ENCODE results near the gene KCNIP1. TPM values are rescaled to one million over a fixed set of nuclear protein-coding genes. Genes with fewer than 3 reads are reported as not detected.

The KCNIP1 gene
- total and polyA plus RNA-seq, 2 of the 13 experiments (the other 11 are each of a cell fraction or from before 2014, with no cell fraction given), result not detected

GRCh38 chr5:170589643-170590042 lies 85.8 kb downstream of the KCNIP1 start:
- Histone ChIP-seq H3K36me3 (replicated peaks in 1 of 2; ENCODE audit: control insufficient read depth in 1 of 2, insufficient read depth in 2 of 2, low read length in 2 of 2) (no peaks in the 10 kb centered on the region), H3K9ac (ENCODE audit: insufficient read depth, low read depth, low read length) (no peak overlapping the region), H3K79me2 (ENCODE audit: insufficient read depth, low read length) (no peaks in the 10 kb centered on the region), H4K20me1 (ENCODE audit: insufficient read depth, low read length) (no peaks in the 10 kb centered on the region), H3K4me2 (ENCODE audit: low read depth, low read length) (no peak overlapping the region), H3K27ac (ENCODE audit: extremely low read length, insufficient read depth, low read length) (no peak overlapping the region), H2AFZ (ENCODE audit: low read length) (no peak overlapping the region), H3K9me3 (ENCODE audit: low read length) (no peaks in the 10 kb centered on the region), H3K27me3 (ENCODE audit: control insufficient read depth in 1 of 2, insufficient read depth in 2 of 2, low read length in 2 of 2) (0 out of 5 replicates have a peak, but pooled peaks cover 0 to 2% of the 10 kb centered on the region in 2 experiments), H3K4me3 (replicated peaks in 1 of 3; ENCODE audit: insufficient read depth in 1 of 3, low read depth in 2 of 3, low read length in 3 of 3) (no peak overlapping the region), H3K4me1 (ENCODE audit: insufficient read depth, low read length) (no peaks in the 10 kb centered on the region)
- POLR2A ChIA-PET, result no interaction called here
- in situ Hi-C loops (cut with HindIII; ENCODE audit: extremely low pct_ligation_motif_present, low pct_unique_long_range_greater_than_20kb), result no loop called here
- DNase-seq (ENCODE audit: low spot score) (no peak), ATAC-seq (no peak), FAIRE-seq (no peak)
- TF ChIP-seq ZNF326 (CRISPR knock-in tag; IDR thresholded peaks at IDR 0.05; ENCODE audit: borderline replicate concordance) (no peak), ZNF513 (CRISPR knock-in tag; conservative IDR thresholded peaks at IDR 0.05) (no peak)
- WGBS (ENCODE audit: low lambda C conversion rate), result 57% methylated on average over 6 of the region's 6 CpGs
- no TSS peak for BruUV-seq (replicated peaks)
- CTCF ChIA-PET (ENCODE audit: low intra/inter-chr PET ratio, low total read pairs), result no interaction called here
- intact Hi-C loops (cut with micrococcal nuclease; ENCODE audit: unreplicated experiment), result no loop called here

- intact Hi-C loops (cut with micrococcal nuclease; ENCODE audit: unreplicated experiment) (no loop called here), in situ Hi-C loops (cut with HindIII; ENCODE audit: extremely low pct_ligation_motif_present, low pct_unique_long_range_greater_than_20kb) (no loop called here)
- Histone ChIP-seq H3K36me3 (replicated peaks in 1 of 2; ENCODE audit: control insufficient read depth in 1 of 2, insufficient read depth in 2 of 2, low read length in 2 of 2) (no peaks in the 10 kb centered on the region), H2AFZ (ENCODE audit: low read length) (no peak overlapping the region), H3K27ac (ENCODE audit: extremely low read length, insufficient read depth, low read length) (no peak overlapping the region), H3K4me1 (ENCODE audit: insufficient read depth, low read length) (no peaks in the 10 kb centered on the region), H3K9me3 (ENCODE audit: low read length) (no peaks in the 10 kb centered on the region), H3K27me3 (ENCODE audit: control insufficient read depth in 1 of 2, insufficient read depth in 2 of 2, low read length in 2 of 2) (no peaks in the 10 kb centered on the region), H3K4me2 (ENCODE audit: low read depth, low read length) (no peak overlapping the region), H4K20me1 (ENCODE audit: insufficient read depth, low read length) (no peaks in the 10 kb centered on the region), H3K79me2 (ENCODE audit: insufficient read depth, low read length) (no peaks in the 10 kb centered on the region), H3K4me3 (replicated peaks in 1 of 3; ENCODE audit: insufficient read depth in 1 of 3, low read depth in 2 of 3, low read length in 3 of 3) (no peak overlapping the region), H3K9ac (ENCODE audit: insufficient read depth, low read depth, low read length) (no peak overlapping the region)
- ChIA-PET CTCF (ENCODE audit: low intra/inter-chr PET ratio, low total read pairs) (no interaction called here), POLR2A (no interaction called here)
- BruUV-seq (replicated peaks), result no TSS peak
- FAIRE-seq (no peak), DNase-seq (ENCODE audit: low spot score) (no peak), ATAC-seq (no peak)
- WGBS (ENCODE audit: low lambda C conversion rate), result 0% methylated on average over 1 of the region's 3 CpGs
- TF ChIP-seq MYC (CRISPR knock-in tag; IDR thresholded peaks at IDR 0.05; ENCODE audit: borderline replicate concordance) (no peak), KLF9 (CRISPR knock-in tag; IDR thresholded peaks at IDR 0.05; ENCODE audit: low read depth) (no peak), SP1 (IDR thresholded peaks at IDR 0.05) (no peak), SP1 (CRISPR knock-in tag; IDR thresholded peaks at IDR 0.05) (no peak), ZNF776 (CRISPR knock-in tag; IDR thresholded peaks at IDR 0.05) (no peak), ZNF782 (CRISPR knock-in tag; IDR thresholded peaks at IDR 0.05; ENCODE audit: borderline replicate concordance) (no peak), ZIK1 (CRISPR knock-in tag; IDR thresholded peaks at IDR 0.05; ENCODE audit: borderline replicate concordance, low read depth) (no peak), CTCF (CRISPR knock-in tag; IDR thresholded peaks at IDR 0.05) (no peak), DR1 (CRISPR knock-in tag; IDR thresholded peaks at IDR 0.05) (no peak), TCF12 (IDR thresholded peaks at IDR 0.05) (no peak), TCF12 (CRISPR knock-in tag; IDR thresholded peaks at IDR 0.05) (no peak), MIXL1 (CRISPR knock-in tag; IDR thresholded peaks at IDR 0.05) (no peak), BRF2 (CRISPR knock-in tag; IDR thresholded peaks at IDR 0.05) (no peak), ARHGAP35 (CRISPR knock-in tag; IDR thresholded peaks at IDR 0.05; ENCODE audit: borderline replicate concordance) (no peak), TMF1 (CRISPR knock-in tag; IDR thresholded peaks at IDR 0.05; ENCODE audit: low read depth) (no peak)
Observed at GRCh38 chr5:170590566-170590965, 86.7 kb downstream of the KCNIP1 start.

Data from HepG2 (cell line).